Hepatocyte (in vitro differentiated cells): ENCODE results near the gene OR6J1.

ENCODE experiments used
- CTCF ChIP-seq: fragments of 200-600 bp; sonication (generic); IDR thresholded peaks from 2 replicates; pipeline ENCODE4 v1.5.1; 2016; ENCODE audit warnings: antibody characterized with exemption, mild to moderate bottlenecking; ENCODE audit not compliant: poor library complexity
- EZH2 ChIP-seq: fragments of 200-600 bp; sonication (generic); IDR thresholded peaks from 2 replicates; pipeline ENCODE4 v1.6.1; 2016; ENCODE audit warnings: antibody characterized with exemption, mild to moderate bottlenecking, borderline replicate concordance
- EZH2phosphoT487 ChIP-seq: fragments of 200-600 bp; sonication (generic); IDR thresholded peaks from one replicate; pipeline ENCODE4 v1.6.1; 2018; ENCODE audit warnings: antibody characterized with exemption, mild to moderate bottlenecking, low read depth, moderate library complexity; ENCODE audit not compliant: unreplicated experiment, severe bottlenecking

- TF ChIP-seq CTCF (no peak), EZH2phosphoT487 (no peak), EZH2 (no peak)
Observed at GRCh38 chr14:22598099-22598895, 45.9 kb downstream of the OR6J1 start, which contains the start of gene ABHD4.
